Nasal cavity respiratory epithelium epithelial cell of viscerocranial mucosa (primary cell): ENCODE data around the gene TRAM1L1. TPM values are rescaled to one million over a fixed set of nuclear protein-coding genes. Genes with fewer than 3 reads are reported as not detected.

Experiments
- total RNA-seq: library from RNA; depleted of rRNA; stranded (reverse); fragments of >200 nt; gene quantifications from 2 replicates; pipeline ENCODE4 v1.2.3, GENCODE V29; 2014

Gene TRAM1L1
- 0.34 and 1.3 TPM in 2 replicates for total RNA-seq

DNA sequence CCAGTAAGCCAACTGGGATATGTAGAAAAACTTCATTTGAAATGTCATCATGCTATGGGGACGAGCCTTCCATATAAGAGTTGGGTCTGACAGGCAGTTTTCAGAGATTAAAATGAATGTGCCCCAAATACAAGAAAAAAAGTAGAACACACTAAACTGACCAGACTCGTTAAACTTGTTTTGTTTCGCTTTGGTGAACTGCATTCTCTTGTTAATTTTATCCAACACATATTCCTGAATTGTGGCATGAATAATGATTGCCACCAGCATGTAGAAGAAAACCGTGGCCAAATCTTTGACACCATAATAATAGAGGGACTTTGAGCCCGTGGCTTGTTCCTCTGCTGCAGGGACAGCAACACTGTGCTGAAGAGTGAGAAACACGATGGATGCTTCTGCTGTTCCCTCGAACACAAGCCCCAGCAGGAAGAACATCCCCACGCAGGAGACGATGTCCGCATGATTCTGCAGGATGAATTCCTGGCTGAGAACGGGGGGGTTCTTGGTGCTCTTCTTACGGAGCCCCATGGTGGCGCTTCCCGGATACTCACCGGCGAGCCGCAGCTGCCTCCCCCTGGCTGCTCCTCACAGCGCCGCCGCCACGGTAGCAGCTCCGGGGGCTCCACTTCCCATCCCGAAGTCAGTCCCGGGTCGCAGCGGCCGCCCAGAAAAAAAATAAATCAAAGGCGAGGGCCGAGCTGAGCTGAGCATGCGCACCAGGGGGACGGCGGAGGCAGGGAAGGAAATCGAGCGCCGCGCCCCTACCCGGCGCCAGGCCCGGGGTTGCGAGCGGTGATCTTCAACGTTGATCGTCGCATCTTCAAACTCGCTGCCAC lies at the start of gene TRAM1L1:
TRAM1L1 (minus strand) TSS at position 711 of the 836 bp plus-strand sequence; CDS start at position 528, 183 bp downstream.

